HEK293 (cell line): ENCODE data around the gene MYBPC3.

Source experiments
- CTCF ChIA-PET: fragments of 350-600 bp; formaldehyde crosslinking; extraction: SDS; loops from one replicate; lab custom pipeline; 2021; ENCODE audit warnings: antibody characterized with exemption; lab: Yijun Ruan, JAX
- POLR2A ChIA-PET: fragments of 300-600 bp; formaldehyde crosslinking; extraction: SDS; loops from one replicate; lab custom pipeline; 2020; ENCODE audit warnings: antibody characterized with exemption, inconsistent platforms; lab: Yijun Ruan, JAX
- H3K27ac ChIP-seq: fragments of 200-500 bp; sonication (Bioruptor generic); 2 replicates; pipeline ENCODE4 v1.5.1; 2014; ENCODE audit warnings: low read depth, low read length, control low read depth, inconsistent platforms; ENCODE audit errors: extremely low read depth
- H3K36me3 ChIP-seq, 2 experiments: fragments of 200-500 bp in 1 of 2; sonication (Bioruptor generic) in 1 of 2; 1 replicate in 1 of 2; 2 replicates in 1 of 2; pipeline ENCODE4 v1.5.1; 2014 to 2017; ENCODE audit warnings: inconsistent platforms in 2 of 2, low read length in 2 of 2; ENCODE audit not compliant: control insufficient read depth in 2 of 2, insufficient read depth in 1 of 2
- H3K4me1 ChIP-seq: fragments of 200-500 bp; sonication (Bioruptor generic); 2 replicates; pipeline ENCODE4 v1.5.1; 2014; ENCODE audit warnings: mild to moderate bottlenecking, low read length, inconsistent platforms; ENCODE audit not compliant: control insufficient read depth, insufficient read depth
- H3K4me3 ChIP-seq: 2 replicates; pipeline ENCODE4 v1.5.1; 2011; ENCODE audit warnings: low read depth, mild to moderate bottlenecking, control low read depth, low read length, moderate library complexity
- H3K9me3 ChIP-seq: fragments of 200-500 bp; sonication (Bioruptor generic); 2 replicates; pipeline ENCODE4 v1.5.1; 2014; ENCODE audit warnings: low read depth, low read length, inconsistent platforms; ENCODE audit not compliant: control insufficient read depth, insufficient read depth
- ATF2 ChIP-seq: fragments of 450-650 bp; formaldehyde crosslinking; IDR thresholded peaks from 2 replicates; pipeline ENCODE4 v1.5.1; 2016; ENCODE audit warnings: missing biosample characterization, missing genetic modification characterization, low read depth
- EGR2 ChIP-seq: fragments of 450-650 bp; formaldehyde crosslinking; IDR thresholded peaks from 2 replicates; pipeline ENCODE4 v1.5.1; 2016; ENCODE audit warnings: low read depth, missing biosample characterization, missing genetic modification characterization
- MZF1 ChIP-seq: fragments of 450-650 bp; formaldehyde crosslinking; IDR thresholded peaks from 2 replicates; pipeline ENCODE4 v1.5.1; 2017; ENCODE audit warnings: missing biosample characterization, missing genetic modification characterization, borderline replicate concordance
- SP3 ChIP-seq: fragments of 450-650 bp; formaldehyde crosslinking; IDR thresholded peaks from 2 replicates; pipeline ENCODE4 v1.5.1; 2016; ENCODE audit warnings: missing biosample characterization, missing genetic modification characterization
- WT1 ChIP-seq: fragments of 450-650 bp; formaldehyde crosslinking; IDR thresholded peaks from 2 replicates; pipeline ENCODE4 v1.5.1; 2016; ENCODE audit warnings: missing biosample characterization, missing genetic modification characterization
- ZBTB48 ChIP-seq: fragments of 450-650 bp; formaldehyde crosslinking; IDR thresholded peaks from 2 replicates; pipeline ENCODE4 v1.5.1; 2016; ENCODE audit warnings: missing biosample characterization, missing genetic modification characterization
- ZFHX2 ChIP-seq: fragments of 450-650 bp; formaldehyde crosslinking; conservative IDR thresholded peaks from 2 replicates; pipeline ENCODE4 v1.5.1; 2016; ENCODE audit warnings: missing biosample characterization, missing genetic modification characterization
- ZIC2 ChIP-seq: fragments of 450-650 bp; formaldehyde crosslinking; IDR thresholded peaks from 2 replicates; pipeline ENCODE4 v1.5.1; 2016; ENCODE audit warnings: missing biosample characterization, missing genetic modification characterization
- ZNF214 ChIP-seq: fragments of 450-650 bp; formaldehyde crosslinking; IDR thresholded peaks from 2 replicates; pipeline ENCODE4 v1.5.1; 2017; ENCODE audit warnings: missing biosample characterization, mild to moderate bottlenecking, missing genetic modification characterization, borderline replicate concordance
- ZNF248 ChIP-seq: fragments of 450-650 bp; formaldehyde crosslinking; IDR thresholded peaks from 2 replicates; pipeline ENCODE4 v1.5.1; 2017; ENCODE audit warnings: missing biosample characterization, missing genetic modification characterization
- ZNF311 ChIP-seq: fragments of 450-650 bp; formaldehyde crosslinking; IDR thresholded peaks from 2 replicates; pipeline ENCODE4 v1.5.1; 2017; ENCODE audit warnings: missing biosample characterization, missing genetic modification characterization, borderline replicate concordance
- ZNF366 ChIP-seq: fragments of 450-650 bp; formaldehyde crosslinking; conservative IDR thresholded peaks from 2 replicates; pipeline ENCODE4 v1.5.1; 2016; ENCODE audit warnings: missing biosample characterization, missing genetic modification characterization
- ZNF560 ChIP-seq: fragments of 450-650 bp; formaldehyde crosslinking; IDR thresholded peaks from 2 replicates; pipeline ENCODE4 v1.5.1; 2017; ENCODE audit warnings: missing biosample characterization, missing genetic modification characterization, borderline replicate concordance
- ZNF561 ChIP-seq: fragments of 450-650 bp; IDR thresholded peaks from 2 replicates; pipeline ENCODE4 v1.5.1; 2018; ENCODE audit warnings: missing biosample characterization, missing genetic modification characterization, borderline replicate concordance
- ZNF677 ChIP-seq: fragments of 450-650 bp; IDR thresholded peaks from 2 replicates; pipeline ENCODE4 v1.5.0; 2018; ENCODE audit warnings: missing biosample characterization, mild to moderate bottlenecking, missing genetic modification characterization, moderate library complexity
- ZNF701 ChIP-seq: fragments of 450-650 bp; formaldehyde crosslinking; IDR thresholded peaks from 2 replicates; pipeline ENCODE4 v1.5.1; 2016; ENCODE audit warnings: missing biosample characterization, missing genetic modification characterization
- ZNF76 ChIP-seq: fragments of 450-650 bp; formaldehyde crosslinking; IDR thresholded peaks from 2 replicates; pipeline ENCODE4; 2016; ENCODE audit warnings: low read depth, missing biosample characterization, missing genetic modification characterization, borderline replicate concordance
- ZNF830 ChIP-seq: fragments of 450-650 bp; IDR thresholded peaks from 2 replicates; pipeline ENCODE4 v1.5.0; 2018; ENCODE audit warnings: missing biosample characterization, missing genetic modification characterization, low read depth, mild to moderate bottlenecking, moderate library complexity
- TF ChIP-seq, protein P1 (sequence below): fragments of 450-650 bp; formaldehyde crosslinking; IDR thresholded peaks from 2 replicates; pipeline ENCODE4 v1.5.1; 2017; ENCODE audit warnings: missing biosample characterization, missing genetic modification characterization
- TF ChIP-seq, protein P2 (sequence below): fragments of 450-650 bp; formaldehyde crosslinking; IDR thresholded peaks from 2 replicates; pipeline ENCODE4 v1.5.1; 2016; ENCODE audit warnings: missing biosample characterization, missing genetic modification characterization, low read depth
- TF ChIP-seq, protein P3 (sequence below): fragments of 450-650 bp; formaldehyde crosslinking; IDR thresholded peaks from 2 replicates; pipeline ENCODE4 v1.5.1; 2016; ENCODE audit warnings: missing biosample characterization, missing genetic modification characterization

MYBPC3 gene

GRCh38 chr11:47376525-47377371 lies 24.2 kb upstream of the MYBPC3 start:
- Histone ChIP-seq H3K27ac (no peak overlapping the region), H3K4me3 (no peak overlapping the region)
- POLR2A ChIA-PET, result no interaction called here

GRCh38 chr11:47376107-47376524 lies 23.6 kb upstream of the MYBPC3 start:
- Histone ChIP-seq H3K4me3 (no peak overlapping the region), H3K27ac (no peak overlapping the region)
- POLR2A ChIA-PET, result interaction anchor here (0.6 kb wide), 1 partner anchor 168 kb away, joined by 3 read pairs; no protein-coding TSS in a partner anchor

More at GRCh38 chr11:47376525-47377371, 24.2 kb upstream of the MYBPC3 start:
- H3K4me1 ChIP-seq, result no peaks in the 10 kb centered on the region
- TF ChIP-seq ZNF560 (no peak), EGR2 (tag by site-specific recombination) (peak; percentile 91), ZNF76 (tag by site-specific recombination) (0 out of 2 replicates have a peak, but pooled peaks have one; percentile 15), ZFHX2 (tag by site-specific recombination) (peak; percentile 95), ZIC2 (tag by site-specific recombination) (peak; percentile 7; the same call in 1 of the 2 replicates), ZNF366 (tag by site-specific recombination) (peak; percentile 52), ZNF214 (tag by site-specific recombination) (no peak), WT1 (tag by site-specific recombination) (peak; percentile 50; the same call in 1 of the 2 replicates)
- TF ChIP-seq, protein P1, sequence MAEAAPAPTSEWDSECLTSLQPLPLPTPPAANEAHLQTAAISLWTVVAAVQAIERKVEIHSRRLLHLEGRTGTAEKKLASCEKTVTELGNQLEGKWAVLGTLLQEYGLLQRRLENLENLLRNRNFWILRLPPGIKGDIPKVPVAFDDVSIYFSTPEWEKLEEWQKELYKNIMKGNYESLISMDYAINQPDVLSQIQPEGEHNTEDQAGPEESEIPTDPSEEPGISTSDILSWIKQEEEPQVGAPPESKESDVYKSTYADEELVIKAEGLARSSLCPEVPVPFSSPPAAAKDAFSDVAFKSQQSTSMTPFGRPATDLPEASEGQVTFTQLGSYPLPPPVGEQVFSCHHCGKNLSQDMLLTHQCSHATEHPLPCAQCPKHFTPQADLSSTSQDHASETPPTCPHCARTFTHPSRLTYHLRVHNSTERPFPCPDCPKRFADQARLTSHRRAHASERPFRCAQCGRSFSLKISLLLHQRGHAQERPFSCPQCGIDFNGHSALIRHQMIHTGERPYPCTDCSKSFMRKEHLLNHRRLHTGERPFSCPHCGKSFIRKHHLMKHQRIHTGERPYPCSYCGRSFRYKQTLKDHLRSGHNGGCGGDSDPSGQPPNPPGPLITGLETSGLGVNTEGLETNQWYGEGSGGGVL (tag by site-specific recombination), result peak; percentile 89
- no peaks in the 10 kb centered on the region for H3K9me3 ChIP-seq
- H3K36me3 ChIP-seq, result no peaks in the 10 kb centered on the region
- CTCF ChIA-PET, result interaction anchor here (1.0 kb wide), 1 partner anchor 22 kb away, joined by 3 read pairs; no protein-coding TSS in a partner anchor

GRCh38 chr11:47375546-47376085 lies 23.1 kb upstream of the MYBPC3 start:
- Histone ChIP-seq H3K36me3 (no peaks in the 10 kb centered on the region), H3K9me3 (no peaks in the 10 kb centered on the region), H3K4me3 (no peak overlapping the region), H3K27ac (no peak overlapping the region), H3K4me1 (no peaks in the 10 kb centered on the region)
- POLR2A ChIA-PET, result interaction anchor here (0.6 kb wide), 1 partner anchor 167 kb away, joined by 3 read pairs; no protein-coding TSS in a partner anchor
- CTCF ChIA-PET, result no interaction called here
- TF ChIP-seq ZNF248 (tag by site-specific recombination) (no peak), SP3 (tag by site-specific recombination) (no peak), ATF2 (tag by site-specific recombination) (no peak), MZF1 (no peak), ZNF311 (tag by site-specific recombination) (no peak), ZNF701 (no peak), WT1 (tag by site-specific recombination) (no peak), ZNF830 (tag by site-specific recombination) (no peak), ZNF677 (tag by site-specific recombination) (no peak)
- TF ChIP-seq, protein P2, sequence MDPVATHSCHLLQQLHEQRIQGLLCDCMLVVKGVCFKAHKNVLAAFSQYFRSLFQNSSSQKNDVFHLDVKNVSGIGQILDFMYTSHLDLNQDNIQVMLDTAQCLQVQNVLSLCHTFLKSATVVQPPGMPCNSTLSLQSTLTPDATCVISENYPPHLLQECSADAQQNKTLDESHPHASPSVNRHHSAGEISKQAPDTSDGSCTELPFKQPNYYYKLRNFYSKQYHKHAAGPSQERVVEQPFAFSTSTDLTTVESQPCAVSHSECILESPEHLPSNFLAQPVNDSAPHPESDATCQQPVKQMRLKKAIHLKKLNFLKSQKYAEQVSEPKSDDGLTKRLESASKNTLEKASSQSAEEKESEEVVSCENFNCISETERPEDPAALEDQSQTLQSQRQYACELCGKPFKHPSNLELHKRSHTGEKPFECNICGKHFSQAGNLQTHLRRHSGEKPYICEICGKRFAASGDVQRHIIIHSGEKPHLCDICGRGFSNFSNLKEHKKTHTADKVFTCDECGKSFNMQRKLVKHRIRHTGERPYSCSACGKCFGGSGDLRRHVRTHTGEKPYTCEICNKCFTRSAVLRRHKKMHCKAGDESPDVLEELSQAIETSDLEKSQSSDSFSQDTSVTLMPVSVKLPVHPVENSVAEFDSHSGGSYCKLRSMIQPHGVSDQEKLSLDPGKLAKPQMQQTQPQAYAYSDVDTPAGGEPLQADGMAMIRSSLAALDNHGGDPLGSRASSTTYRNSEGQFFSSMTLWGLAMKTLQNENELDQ, result no peak
- TF ChIP-seq, protein P3, sequence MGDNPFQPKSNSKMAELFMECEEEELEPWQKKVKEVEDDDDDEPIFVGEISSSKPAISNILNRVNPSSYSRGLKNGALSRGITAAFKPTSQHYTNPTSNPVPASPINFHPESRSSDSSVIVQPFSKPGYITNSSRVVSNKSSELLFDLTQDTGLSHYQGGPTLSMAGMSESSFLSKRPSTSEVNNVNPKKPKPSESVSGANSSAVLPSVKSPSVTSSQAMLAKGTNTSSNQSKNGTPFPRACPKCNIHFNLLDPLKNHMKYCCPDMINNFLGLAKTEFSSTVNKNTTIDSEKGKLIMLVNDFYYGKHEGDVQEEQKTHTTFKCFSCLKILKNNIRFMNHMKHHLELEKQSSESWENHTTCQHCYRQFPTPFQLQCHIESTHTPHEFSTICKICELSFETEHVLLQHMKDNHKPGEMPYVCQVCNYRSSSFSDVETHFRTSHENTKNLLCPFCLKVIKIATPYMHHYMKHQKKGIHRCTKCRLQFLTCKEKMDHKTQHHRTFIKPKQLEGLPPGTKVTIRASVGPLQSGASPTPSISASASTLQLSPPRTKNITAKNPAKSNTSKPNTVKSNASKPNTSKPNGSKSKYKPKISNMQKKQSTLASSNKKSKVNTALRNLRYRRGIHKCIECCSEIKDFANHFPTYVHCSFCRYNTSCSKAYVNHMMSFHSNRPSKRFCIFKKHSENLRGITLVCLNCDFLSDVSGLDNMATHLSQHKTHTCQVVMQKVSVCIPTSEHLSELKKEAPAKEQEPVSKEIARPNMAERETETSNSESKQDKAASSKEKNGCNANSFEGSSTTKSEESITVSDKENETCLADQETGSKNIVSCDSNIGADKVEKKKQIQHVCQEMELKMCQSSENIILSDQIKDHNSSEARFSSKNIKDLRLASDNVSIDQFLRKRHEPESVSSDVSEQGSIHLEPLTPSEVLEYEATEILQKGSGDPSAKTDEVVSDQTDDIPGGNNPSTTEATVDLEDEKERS (tag by site-specific recombination), result no peak

More at GRCh38 chr11:47376107-47376524, 23.6 kb upstream of the MYBPC3 start:
- Histone ChIP-seq H3K4me1 (no peaks in the 10 kb centered on the region), H3K36me3 (no peaks in the 10 kb centered on the region), H3K9me3 (no peaks in the 10 kb centered on the region)
- TF ChIP-seq ZNF561 (tag by site-specific recombination) (no peak), ZBTB48 (tag by site-specific recombination) (peak; percentile 79)
- CTCF ChIA-PET, result interaction anchor here (1.0 kb wide), 1 partner anchor 21 kb away, joined by 3 read pairs; no protein-coding TSS in a partner anchor
